Neutrophil (primary cell): Measurements from ENCODE around the gene C14orf119.

Source experiments
- H3K27ac ChIP-seq: fragments of 200-600 bp; sonication (generic); 2 replicates; pipeline ENCODE4 v1.5.1; 2016; ENCODE audit warnings: mild to moderate bottlenecking, moderate library complexity
- H3K27me3 ChIP-seq: fragments of 200-600 bp; sonication (generic); 2 replicates; pipeline ENCODE4 v1.6.0; 2016; ENCODE audit warnings: mild to moderate bottlenecking
- H3K36me3 ChIP-seq: fragments of 200-600 bp; sonication (generic); 2 replicates; pipeline ENCODE4 v1.5.1; 2017
- H3K4me1 ChIP-seq, 2 experiments: fragments of 200-600 bp in 1 of 2; sonication (generic) in 1 of 2; 1 replicate in 1 of 2; 2 replicates in 1 of 2; pipeline versions ENCODE4 v1.5.1 to v1.6.1; 2013 to 2016; ENCODE audit warnings: low read depth in 1 of 2, low read length in 1 of 2, mild to moderate bottlenecking in 1 of 2, moderate library complexity in 1 of 2; ENCODE audit not compliant: control insufficient read depth in 1 of 2, insufficient read depth in 1 of 2
- H3K4me3 ChIP-seq, 2 experiments: fragments of 200-600 bp in 1 of 2; sonication (generic) in 1 of 2; 1 replicate in 1 of 2; 2 replicates in 1 of 2; pipeline ENCODE4 v1.5.1; 2013 to 2016; ENCODE audit warnings: low read depth in 1 of 2, low read length in 1 of 2, mild to moderate bottlenecking in 1 of 2, moderate library complexity in 1 of 2
- H3K9me3 ChIP-seq: fragments of 200-600 bp; sonication (generic); 2 replicates; pipeline ENCODE4 v1.5.1; 2016
- CTCF ChIP-seq: fragments of 200-600 bp; sonication (generic); IDR thresholded peaks from 2 replicates; pipeline ENCODE4 v1.5.1; 2016; ENCODE audit warnings: antibody characterized with exemption

C14orf119 gene

DNA sequence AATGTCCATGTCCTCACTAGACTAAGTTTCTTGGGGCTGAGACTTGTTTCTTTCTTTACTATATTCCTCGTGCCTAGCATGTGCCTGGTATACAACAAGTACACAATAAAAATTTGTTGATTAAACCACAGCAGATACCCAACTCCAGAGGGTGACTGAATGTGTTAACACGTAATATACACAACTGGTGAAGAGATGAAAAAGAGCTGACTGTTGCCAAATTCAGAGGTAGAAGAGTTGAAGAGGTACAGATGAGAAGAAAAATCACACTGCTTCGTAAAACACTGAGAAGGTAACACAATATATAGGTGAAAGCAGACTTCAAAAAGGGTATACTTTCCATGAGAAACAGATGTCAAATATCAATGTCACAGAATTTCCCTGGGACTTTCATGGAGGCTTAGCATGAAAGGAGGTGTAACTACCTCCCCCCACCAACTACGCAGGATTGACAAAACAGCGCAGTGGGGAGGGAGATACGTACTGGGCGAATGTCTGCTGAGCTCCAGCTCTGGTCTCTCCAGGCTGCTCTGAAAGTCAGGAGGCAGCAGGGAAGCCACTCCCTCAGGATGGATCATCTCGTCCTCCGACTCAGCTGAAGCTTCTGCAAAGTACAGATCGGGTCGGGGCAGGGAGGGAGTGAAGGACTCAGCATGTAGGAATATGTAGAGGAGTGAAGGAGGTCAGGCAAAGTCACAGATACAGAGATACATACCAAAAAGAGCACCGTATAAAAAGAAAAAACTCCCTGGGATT is 5.6 kb upstream of the C14orf119 start:
- Histone ChIP-seq H3K9me3 (no peaks in the 10 kb centered on the region), H3K4me1 (peaks cover 16 to 17% of the 10 kb centered on the region in 2 experiments), H3K27ac (no peak overlapping the region), H3K36me3 (peaks cover 84% of the 10 kb centered on the region), H3K4me3 (no peak overlapping the region), H3K27me3 (no peaks in the 10 kb centered on the region)
- TF ChIP-seq CTCF, result no peak

DNA sequence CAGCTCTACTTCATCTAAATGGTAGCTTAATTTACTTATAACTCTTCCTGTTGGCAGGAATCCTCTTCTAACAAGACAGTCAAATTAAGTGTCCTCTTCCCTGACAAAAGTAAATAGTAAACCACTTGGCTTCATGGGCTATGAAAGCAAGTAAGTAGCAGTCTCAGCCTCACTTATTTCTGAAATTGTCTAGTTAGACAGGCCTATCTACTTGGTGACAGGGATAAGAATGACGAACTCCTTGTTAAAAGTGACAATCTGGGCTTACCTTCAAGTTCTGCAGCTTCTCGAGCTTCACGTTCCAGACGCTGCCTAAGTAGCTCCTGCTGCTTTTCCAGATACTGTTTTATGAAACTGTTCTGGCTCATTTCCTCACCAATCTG is 5.1 kb upstream of the C14orf119 start:
- Histone ChIP-seq H3K36me3 (peaks cover 78% of the 10 kb centered on the region), H3K27ac (no peak overlapping the region), H3K4me3 (no peak overlapping the region), H3K9me3 (no peaks in the 10 kb centered on the region), H3K27me3 (no peaks in the 10 kb centered on the region), H3K4me1 (peaks cover 16 to 17% of the 10 kb centered on the region in 2 experiments)
- TF ChIP-seq CTCF, result no peak

DNA sequence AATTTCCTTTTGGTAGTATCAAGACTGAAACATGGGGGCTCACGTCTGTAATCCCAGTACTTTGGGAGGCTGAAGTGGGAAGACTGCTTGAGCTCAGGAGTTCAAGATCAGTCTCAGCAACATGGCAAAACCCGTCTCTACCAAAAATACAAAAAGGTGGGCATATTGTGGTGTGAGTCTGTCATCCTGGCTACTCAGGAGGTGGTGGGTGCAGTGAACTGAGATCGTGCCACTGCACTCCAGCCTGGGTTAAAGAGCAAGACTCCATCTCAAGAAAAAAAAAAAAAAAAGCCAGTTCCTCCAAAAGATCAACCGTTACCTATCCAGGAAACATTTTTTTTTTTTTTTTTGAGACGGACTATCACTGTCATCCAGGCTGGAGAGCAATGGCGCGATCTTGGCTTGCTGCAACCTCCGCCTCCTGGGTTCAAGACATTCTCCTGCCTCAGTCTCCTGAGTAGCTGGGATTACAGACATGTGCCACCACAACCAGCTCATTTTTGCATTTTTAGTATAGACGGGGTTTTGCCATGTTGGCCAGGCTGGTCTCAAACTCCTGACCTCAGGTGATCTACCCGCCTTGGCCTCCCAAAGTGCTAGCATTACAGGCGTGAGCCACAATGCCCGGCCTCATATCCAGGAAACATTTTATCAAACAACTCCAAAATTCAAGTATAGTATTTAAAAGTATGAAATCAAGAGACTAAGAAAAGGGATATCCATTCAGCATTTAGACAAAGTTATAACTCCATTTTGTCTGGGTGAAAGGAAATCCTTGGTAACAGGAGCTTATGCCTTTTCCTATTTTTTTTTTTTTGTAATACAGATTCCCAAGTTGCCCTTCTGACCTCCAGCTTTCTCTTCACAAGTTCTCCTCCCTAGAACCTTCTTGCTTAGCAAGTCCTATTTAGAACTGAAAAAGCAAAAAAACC is 3.7 kb upstream of the C14orf119 start:
- H3K27me3 ChIP-seq, result no peaks in the 10 kb centered on the region
- peaks cover 65% of the 10 kb centered on the region for H3K36me3 ChIP-seq
- H3K4me1 ChIP-seq, result peaks cover 25 to 26% of the 10 kb centered on the region in 2 experiments
- TF ChIP-seq CTCF, result no peak
- H3K4me3 ChIP-seq, result no peak overlapping the region
- no peaks in the 10 kb centered on the region for H3K9me3 ChIP-seq
- H3K27ac ChIP-seq, result peak overlapping the region; percentile 21

- Histone ChIP-seq H3K27ac (peak overlapping the region; percentile 89), H3K4me3 (no peak overlapping the region), H3K36me3 (peaks cover 57% of the 10 kb centered on the region)
Measured at GRCh38 chr14:23093104-23093503, 2.2 kb upstream of the C14orf119 start.

GRCh38 chr14:23093526-23093925 is 1.8 kb upstream of the C14orf119 start:
- no peaks in the 10 kb centered on the region for H3K9me3 ChIP-seq
- peak overlapping the region; percentile 92 to 98 for H3K4me3 ChIP-seq
- peak overlapping the region; percentile 89 for H3K27ac ChIP-seq
- peaks cover 37 to 41% of the 10 kb centered on the region in 2 experiments for H3K4me1 ChIP-seq
- peaks cover 59% of the 10 kb centered on the region for H3K36me3 ChIP-seq
- no peak for TF ChIP-seq CTCF
- no peaks in the 10 kb centered on the region for H3K27me3 ChIP-seq

More at GRCh38 chr14:23093104-23093503, 2.2 kb upstream of the C14orf119 start:
- Histone ChIP-seq H3K27me3 (no peaks in the 10 kb centered on the region), H3K4me1 (peaks cover 37 to 41% of the 10 kb centered on the region in 2 experiments), H3K9me3 (no peaks in the 10 kb centered on the region)
- TF ChIP-seq CTCF, result no peak
